CD14-positive monocyte (primary cell): ENCODE results near the gene AGXT2. TPM values are rescaled to one million over a fixed set of nuclear protein-coding genes. Genes with fewer than 3 reads are reported as not detected.

Experiments used
- DNase-seq, 3 donors: peaks; one replicate each; pipeline ENCODE4 v3.0.0-alpha.2; 2011 to 2022
- H2AFZ ChIP-seq: 2 replicates; pipeline ENCODE4 v1.6.0; 2012; ENCODE audit warnings: mild to moderate bottlenecking, low read depth, low read length, inconsistent platforms; ENCODE audit not compliant: insufficient read depth, poor library complexity, severe bottlenecking
- H3K27ac ChIP-seq, 2 donors: 1 replicate in 1 of 2; 2 replicates in 1 of 2; pipeline ENCODE4 v1.5.1; 2012 to 2013; ENCODE audit warnings: low read length in 2 of 2, control low read depth in 1 of 2, inconsistent platforms in 1 of 2, low read depth in 1 of 2, mild to moderate bottlenecking in 1 of 2
- H3K27me3 ChIP-seq, 2 donors: one replicate each; pipeline versions ENCODE4 v1.6.0 to v1.6.1; 2011 to 2013; ENCODE audit warnings: low read length in 2 of 2; ENCODE audit not compliant: control insufficient read depth in 2 of 2, insufficient read depth in 2 of 2
- H3K36me3 ChIP-seq, 2 donors: replicated peaks in 1 of 2; 1 replicate in 1 of 2; 2 replicates in 1 of 2; pipeline versions ENCODE4 v1.5.1 to v1.6.1; 2012 to 2013; ENCODE audit warnings: low read length in 2 of 2, control low read depth in 1 of 2, inconsistent platforms in 1 of 2, mild to moderate bottlenecking in 1 of 2; ENCODE audit not compliant: insufficient read depth in 2 of 2, control insufficient read depth in 1 of 2
- H3K4me1 ChIP-seq, 2 donors: 1 replicate in 1 of 2; 2 replicates in 1 of 2; pipeline versions ENCODE4 v1.5.1 to v1.6.1; 2012 to 2013; ENCODE audit warnings: low read length in 2 of 2, control low read depth in 1 of 2, inconsistent platforms in 1 of 2, mild to moderate bottlenecking in 1 of 2, moderate library complexity in 1 of 2; ENCODE audit not compliant: insufficient read depth in 2 of 2, control insufficient read depth in 1 of 2
- H3K4me2 ChIP-seq: replicated peaks from 2 replicates; pipeline ENCODE3; 2012; ENCODE audit warnings: low read length, moderate library complexity, mild to moderate bottlenecking; ENCODE audit not compliant: poor library complexity, severe bottlenecking; ENCODE audit errors: extremely low read depth
- H3K4me3 ChIP-seq, 3 experiments: fragments of 200-600 bp in 1 of 3; sonication (generic) in 1 of 3; replicated peaks in 1 of 3; 1 replicate in 2 of 3; 2 replicates in 1 of 3; pipeline ENCODE4 v1.5.1; 2011 to 2013; ENCODE audit warnings: low read length in 3 of 3, mild to moderate bottlenecking in 3 of 3, control low read depth in 2 of 3, low read depth in 2 of 3, inconsistent platforms in 1 of 3, moderate library complexity in 1 of 3
- H3K79me2 ChIP-seq: 2 replicates; pipeline ENCODE4 v1.6.0; 2012; ENCODE audit warnings: mild to moderate bottlenecking, control low read depth, inconsistent platforms, low read length, moderate library complexity; ENCODE audit not compliant: insufficient read depth
- H3K9ac ChIP-seq: 2 replicates; pipeline ENCODE4 v1.6.0; 2017; ENCODE audit warnings: low read length, mild to moderate bottlenecking; ENCODE audit not compliant: insufficient read depth, poor library complexity, severe bottlenecking
- H3K9me3 ChIP-seq, 2 donors: replicated peaks in 1 of 2; 1 replicate in 1 of 2; 2 replicates in 1 of 2; pipeline versions ENCODE4 v1.5.1 to v1.6.1; 2012 to 2013; ENCODE audit warnings: low read length in 2 of 2, control low read depth in 1 of 2; ENCODE audit not compliant: control insufficient read depth in 1 of 2, insufficient read depth in 1 of 2
- H4K20me1 ChIP-seq: 2 replicates; pipeline ENCODE4 v1.6.0; 2012; ENCODE audit warnings: mild to moderate bottlenecking, low read length, control low read depth, moderate library complexity; ENCODE audit not compliant: insufficient read depth
- H3K27ac Mint-ChIP-seq, 7 donors: one replicate each; pipeline ENCODE4 v1.8.0; 2020; ENCODE audit warnings: mild to moderate bottlenecking in 7 of 7, mixed read lengths in 7 of 7, moderate library complexity in 6 of 7, inconsistent platforms in 2 of 7
- H3K27me3 Mint-ChIP-seq, 3 donors: one replicate each; pipeline ENCODE4 v1.8.0; 2021 to 2022; ENCODE audit warnings: low read depth in 3 of 3, mild to moderate bottlenecking in 3 of 3, mixed read lengths in 3 of 3, moderate library complexity in 3 of 3, inconsistent platforms in 1 of 3
- H3K36me3 Mint-ChIP-seq, 2 donors: one replicate each; pipeline ENCODE4 v1.8.0; 2020; ENCODE audit warnings: mixed read lengths in 2 of 2, inconsistent platforms in 1 of 2, mild to moderate bottlenecking in 1 of 2
- H3K4me1 Mint-ChIP-seq: one replicate; pipeline ENCODE4 v1.8.0; 2020; ENCODE audit warnings: mild to moderate bottlenecking, mixed read lengths
- H3K4me3 Mint-ChIP-seq, 2 donors: one replicate each; pipeline ENCODE4 v1.8.0; 2020; ENCODE audit warnings: mild to moderate bottlenecking in 2 of 2, mixed read lengths in 2 of 2, moderate library complexity in 1 of 2
- H3K9me3 Mint-ChIP-seq, 7 donors: one replicate each; pipeline ENCODE4 v1.8.0; 2020 to 2022; ENCODE audit warnings: mixed read lengths in 7 of 7, mild to moderate bottlenecking in 6 of 7, moderate library complexity in 6 of 7, inconsistent platforms in 2 of 7
- WGBS: methylation state at CpG from one replicate; pipeline ENCODE4 v1.1.5; 2013; ENCODE audit warnings: missing lambda C conversion rate; ENCODE audit not compliant: insufficient coverage; 5-methylcytosine and 5-hydroxymethylcytosine counted together
- intact Hi-C, 2 donors: fragments of 100-400 bp; cut with micrococcal nuclease; formaldehyde crosslinking; loops; one replicate each; pipeline versions ENCODE4 v1.15.0 to v1.15.1; 2023
- polyA plus RNA-seq, 3 donors: library from polyadenylated mRNA; depleted of rRNA in 1 of 3; unstranded in 2 of 3; stranded (reverse) in 1 of 3; fragments of 300-500 nt in 2 of 3; fragments of >200 nt in 1 of 3; fragmentation: Illumina TruSeq in 2 of 3; gene quantifications; 1 replicate in 2 of 3; 2 replicates in 1 of 3; pipeline ENCODE4 v1.2.3, GENCODE V29; 2012 to 2021
- TF ChIP-seq, protein P1 (sequence below): fragments of 200-600 bp; IDR thresholded peaks from one replicate; pipeline ENCODE4 v1.8.0; 2022; ENCODE audit warnings: antibody characterized with exemption, mild to moderate bottlenecking

Gene AGXT2
- polyA plus RNA-seq, 3 donors, result not detected

DNA sequence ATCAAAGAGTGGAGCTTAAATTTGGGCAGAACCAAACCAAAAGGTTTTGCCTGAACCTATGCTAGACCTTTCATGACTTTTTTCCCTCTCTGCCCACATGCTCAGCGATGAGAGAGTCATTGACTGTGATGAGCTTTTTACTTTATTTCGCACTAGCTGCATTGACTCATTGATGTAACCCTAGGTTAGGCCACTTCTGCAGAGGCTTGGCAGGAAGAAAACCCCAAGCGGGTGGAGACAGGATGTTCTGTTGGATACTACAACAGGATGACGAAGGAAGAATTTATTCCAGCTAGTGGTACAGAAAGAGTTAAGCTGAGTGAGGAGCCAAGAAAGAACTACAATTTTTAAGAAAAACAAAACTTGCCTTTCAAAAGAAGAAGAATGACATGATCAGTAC is 18.4 kb downstream of the AGXT2 start:
- H3K27me3 ChIP-seq, result peaks cover 0 to 6% of the 10 kb centered on the region in 2 donors
- H3K9me3 ChIP-seq, result no peaks in the 10 kb centered on the region
- Mint-ChIP-seq H3K9me3 (peaks cover 0 to 2% (median 0%) of the 10 kb centered on the region in 7 donors), H3K4me1 (peaks cover 3% of the 10 kb centered on the region), H3K27ac (no peak overlapping the region), H3K36me3 (no peaks in the 10 kb centered on the region), H3K27me3 (peaks cover 6 to 27% (median 7%) of the 10 kb centered on the region in 3 donors), H3K4me3 (no peak overlapping the region)
- TF ChIP-seq, protein P1, sequence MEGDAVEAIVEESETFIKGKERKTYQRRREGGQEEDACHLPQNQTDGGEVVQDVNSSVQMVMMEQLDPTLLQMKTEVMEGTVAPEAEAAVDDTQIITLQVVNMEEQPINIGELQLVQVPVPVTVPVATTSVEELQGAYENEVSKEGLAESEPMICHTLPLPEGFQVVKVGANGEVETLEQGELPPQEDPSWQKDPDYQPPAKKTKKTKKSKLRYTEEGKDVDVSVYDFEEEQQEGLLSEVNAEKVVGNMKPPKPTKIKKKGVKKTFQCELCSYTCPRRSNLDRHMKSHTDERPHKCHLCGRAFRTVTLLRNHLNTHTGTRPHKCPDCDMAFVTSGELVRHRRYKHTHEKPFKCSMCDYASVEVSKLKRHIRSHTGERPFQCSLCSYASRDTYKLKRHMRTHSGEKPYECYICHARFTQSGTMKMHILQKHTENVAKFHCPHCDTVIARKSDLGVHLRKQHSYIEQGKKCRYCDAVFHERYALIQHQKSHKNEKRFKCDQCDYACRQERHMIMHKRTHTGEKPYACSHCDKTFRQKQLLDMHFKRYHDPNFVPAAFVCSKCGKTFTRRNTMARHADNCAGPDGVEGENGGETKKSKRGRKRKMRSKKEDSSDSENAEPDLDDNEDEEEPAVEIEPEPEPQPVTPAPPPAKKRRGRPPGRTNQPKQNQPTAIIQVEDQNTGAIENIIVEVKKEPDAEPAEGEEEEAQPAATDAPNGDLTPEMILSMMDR, result no peak
- H3K4me3 ChIP-seq, result no peak overlapping the region
- DNase-seq, result no peak
- WGBS, result 80% methylated on average over 1 of the region's 4 CpGs
- no peak overlapping the region for H2AFZ ChIP-seq
- H3K36me3 ChIP-seq, result no peaks in the 10 kb centered on the region
- no peak overlapping the region for H3K4me2 ChIP-seq
- no peaks in the 10 kb centered on the region for H4K20me1 ChIP-seq
- no peak overlapping the region for H3K27ac ChIP-seq
- intact Hi-C loops, result no loop called here
- no peaks in the 10 kb centered on the region for H3K79me2 ChIP-seq
- no peak overlapping the region for H3K9ac ChIP-seq
- H3K4me1 ChIP-seq, result no peaks in the 10 kb centered on the region

DNA sequence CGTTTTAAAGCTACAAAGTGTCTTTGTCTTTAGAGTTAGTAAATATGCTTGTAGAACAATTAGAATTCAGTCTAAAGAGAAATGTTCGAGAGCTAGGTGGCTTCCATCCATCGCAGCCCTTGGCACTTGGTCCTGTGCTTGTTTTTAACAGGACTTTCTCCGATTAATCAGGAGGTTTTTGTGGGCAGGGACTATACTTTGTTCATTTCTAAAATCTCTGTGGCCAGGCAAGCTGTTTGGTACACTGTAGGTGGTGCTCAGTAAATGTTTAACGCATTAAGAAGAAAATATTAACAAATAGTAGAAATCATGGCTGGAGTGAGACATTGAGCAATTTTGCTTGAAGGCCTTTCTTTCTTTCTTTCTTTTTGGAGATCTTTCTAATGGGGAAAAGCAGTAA is 20.8 kb downstream of the AGXT2 start:
- H3K4me2 ChIP-seq, result no peak overlapping the region
- no peaks in the 10 kb centered on the region for H3K36me3 Mint-ChIP-seq
- H3K9me3 ChIP-seq, result no peaks in the 10 kb centered on the region
- DNase-seq, result no peak
- H3K4me1 ChIP-seq, result no peaks in the 10 kb centered on the region
- H3K27me3 ChIP-seq, result peaks cover 0 to 6% of the 10 kb centered on the region in 2 donors
- H4K20me1 ChIP-seq, result no peaks in the 10 kb centered on the region
- no peaks in the 10 kb centered on the region for H3K36me3 ChIP-seq
- 92% methylated on average over 3 of the region's 5 CpGs for WGBS
- no peak overlapping the region for H3K9ac ChIP-seq
- TF ChIP-seq, protein P1, result no peak
- intact Hi-C loops, result no loop called here
- H3K4me1 Mint-ChIP-seq, result peaks cover 3% of the 10 kb centered on the region
- peaks cover 3 to 23% (median 7%) of the 10 kb centered on the region in 3 donors for H3K27me3 Mint-ChIP-seq
- H3K4me3 Mint-ChIP-seq, result no peak overlapping the region
- H3K4me3 ChIP-seq, result no peak overlapping the region
- H3K27ac Mint-ChIP-seq, result no peak overlapping the region
- no peak overlapping the region for H2AFZ ChIP-seq
- H3K79me2 ChIP-seq, result no peaks in the 10 kb centered on the region
- no peaks in the 10 kb centered on the region for H3K9me3 Mint-ChIP-seq
- H3K27ac ChIP-seq, result no peak overlapping the region
